ENCODE data around the gene OSBP2.

OSBP2 gene

DNA sequence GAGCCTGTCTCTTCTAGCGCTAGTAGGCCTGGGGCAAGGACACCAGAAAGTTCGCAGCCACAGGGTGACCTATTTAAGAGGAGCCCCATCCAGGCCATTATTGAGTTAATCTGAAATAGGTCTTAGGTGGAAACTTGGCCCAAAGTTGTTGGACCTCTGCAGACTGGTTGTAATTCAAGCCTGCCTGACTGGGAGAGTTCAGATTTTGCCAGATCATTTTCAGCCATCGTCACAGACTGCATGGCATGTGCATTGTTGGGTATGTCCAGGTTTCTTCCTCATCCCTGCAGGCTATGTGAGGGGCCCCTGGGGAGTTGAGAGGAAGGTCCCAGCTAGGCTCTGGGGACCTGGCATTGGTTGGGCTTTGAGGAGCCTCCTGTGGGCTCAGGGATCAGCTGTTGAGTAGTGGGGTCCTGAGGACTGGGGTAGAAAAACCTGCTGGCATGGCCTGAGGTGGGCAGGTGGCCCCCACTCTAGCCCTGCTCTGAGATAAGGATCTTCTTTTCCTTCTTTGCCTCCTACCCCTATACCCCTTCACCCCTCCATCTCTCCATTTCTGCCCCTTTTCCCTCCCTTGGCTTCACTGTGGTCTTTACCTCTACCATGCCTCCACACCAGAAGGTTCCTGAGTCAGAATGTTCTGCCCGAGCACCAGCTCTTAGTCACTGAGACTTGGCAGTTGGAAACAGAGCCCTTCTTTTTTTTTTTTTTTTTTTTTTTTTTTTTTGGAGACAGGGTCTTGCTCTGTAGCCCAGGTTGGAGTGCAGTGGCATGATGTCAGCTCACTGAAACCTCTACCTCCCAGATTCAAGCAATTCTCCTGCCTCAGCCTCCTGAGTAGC is 161.2 kb downstream of the OSBP2 start:
- no peak for DNase-seq

DNA sequence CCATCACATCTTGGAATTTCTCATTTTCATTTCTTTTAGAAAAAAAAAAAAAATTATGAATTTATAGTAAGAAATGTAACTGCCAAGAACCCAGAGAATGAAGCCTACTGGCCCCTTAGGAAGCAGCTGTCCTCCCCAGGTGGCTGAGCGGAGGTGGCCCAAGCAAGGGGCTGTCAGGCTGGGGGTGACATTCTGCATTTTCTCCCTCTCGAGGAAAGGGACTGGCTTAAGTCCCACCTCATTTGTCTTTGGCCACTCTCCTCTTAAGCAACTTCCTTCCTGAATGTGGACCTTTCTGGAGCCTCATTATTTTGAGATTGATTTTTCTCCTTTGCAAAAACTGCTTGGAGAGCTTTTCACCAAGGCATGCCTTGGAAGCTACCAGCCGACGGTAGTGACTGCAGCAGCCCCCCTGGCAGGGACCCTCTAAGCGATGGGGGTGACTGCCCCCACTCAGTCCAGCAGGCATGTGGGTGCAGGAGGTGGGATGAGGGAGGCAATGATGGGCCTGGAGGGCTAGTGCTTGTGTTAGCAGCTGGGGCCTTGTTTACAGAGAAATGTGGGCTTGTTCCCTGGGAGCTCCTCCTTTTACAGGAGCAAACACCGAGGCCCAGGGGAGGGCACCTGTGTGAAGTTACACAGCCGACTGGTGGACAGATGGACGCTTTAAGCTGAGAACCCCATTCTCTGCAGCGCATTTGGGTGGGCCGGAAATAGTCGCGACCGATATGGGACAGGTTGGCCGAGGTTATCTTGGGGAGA is 162.2 kb downstream of the OSBP2 start:
- no peak for DNase-seq

DNA sequence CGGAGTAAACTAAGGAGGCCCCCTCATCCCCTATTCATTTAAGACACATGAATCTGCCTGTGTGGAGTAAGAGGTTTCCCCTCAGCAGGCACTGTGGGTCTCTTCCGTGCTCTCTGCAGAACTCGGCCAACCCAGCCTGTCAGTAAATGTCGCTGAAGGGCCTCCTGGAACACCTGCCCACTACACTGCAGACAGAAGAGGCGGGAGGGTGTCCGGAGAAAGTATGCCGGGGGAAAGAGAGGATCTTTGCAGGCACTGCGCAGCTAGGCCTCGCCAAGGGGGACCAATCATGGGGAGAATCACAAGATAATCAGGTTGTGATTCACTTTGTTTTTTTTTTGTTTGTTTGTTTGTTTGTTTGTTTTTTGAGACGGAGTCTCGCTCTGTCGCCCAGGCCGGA is 163.1 kb downstream of the OSBP2 start:
- DNase-seq: no peak

DNA sequence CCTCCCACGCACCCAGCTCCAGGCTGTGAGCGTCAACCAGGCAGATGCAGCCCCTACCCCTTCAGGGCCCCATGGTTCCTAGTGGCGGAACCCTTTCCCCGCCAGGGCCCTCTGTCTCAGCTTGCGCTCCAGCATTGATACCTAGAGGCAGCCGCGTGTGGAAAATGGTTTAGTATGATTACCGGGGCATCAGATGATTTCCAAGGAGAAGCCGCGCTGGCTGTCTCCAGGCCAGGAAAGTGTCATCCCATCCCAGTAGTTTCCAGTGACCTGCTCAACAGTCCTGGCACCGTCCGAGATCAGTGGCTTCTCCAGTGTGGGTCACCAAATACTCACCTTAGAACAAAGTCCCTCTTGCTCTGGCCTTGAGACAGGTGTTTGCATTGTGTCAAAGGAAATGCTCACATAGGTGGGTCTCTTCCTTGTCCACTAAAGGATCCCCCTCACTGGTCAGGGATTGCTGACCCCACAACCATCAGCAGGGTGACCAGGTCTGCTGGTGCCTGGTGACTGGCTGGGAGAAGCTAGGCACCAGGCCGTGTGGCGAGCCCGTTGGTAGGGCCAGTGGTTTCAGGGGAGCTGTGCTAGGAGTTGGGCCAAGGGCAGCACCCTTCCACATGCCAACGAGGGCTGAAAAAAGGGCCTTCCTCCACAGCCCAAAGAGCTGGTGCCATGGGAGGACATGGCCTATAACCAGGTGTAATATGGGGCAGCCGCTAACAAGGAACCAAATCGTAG is 164.5 kb downstream of the OSBP2 start:
- no peak for DNase-seq

DNA sequence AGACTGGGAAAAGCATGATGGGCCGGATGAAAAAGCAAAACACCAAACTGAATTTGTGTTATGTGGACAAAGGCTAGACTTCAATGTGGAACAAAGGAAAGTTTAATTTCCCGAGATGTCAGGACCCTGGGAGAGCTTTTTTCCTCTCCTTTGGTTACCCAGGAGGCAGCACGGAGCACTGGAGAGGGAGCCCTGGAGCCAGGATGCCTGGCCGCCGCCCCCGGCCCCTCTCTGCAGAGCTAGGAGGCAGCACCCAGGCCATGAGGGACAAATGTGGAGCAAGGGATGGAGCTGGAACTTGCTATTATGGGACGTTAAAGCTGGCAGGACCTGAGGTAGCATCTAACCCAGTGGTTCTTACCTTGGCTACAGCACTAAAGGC is 165.0 kb downstream of the OSBP2 start:
- DNase-seq: no peak

DNA sequence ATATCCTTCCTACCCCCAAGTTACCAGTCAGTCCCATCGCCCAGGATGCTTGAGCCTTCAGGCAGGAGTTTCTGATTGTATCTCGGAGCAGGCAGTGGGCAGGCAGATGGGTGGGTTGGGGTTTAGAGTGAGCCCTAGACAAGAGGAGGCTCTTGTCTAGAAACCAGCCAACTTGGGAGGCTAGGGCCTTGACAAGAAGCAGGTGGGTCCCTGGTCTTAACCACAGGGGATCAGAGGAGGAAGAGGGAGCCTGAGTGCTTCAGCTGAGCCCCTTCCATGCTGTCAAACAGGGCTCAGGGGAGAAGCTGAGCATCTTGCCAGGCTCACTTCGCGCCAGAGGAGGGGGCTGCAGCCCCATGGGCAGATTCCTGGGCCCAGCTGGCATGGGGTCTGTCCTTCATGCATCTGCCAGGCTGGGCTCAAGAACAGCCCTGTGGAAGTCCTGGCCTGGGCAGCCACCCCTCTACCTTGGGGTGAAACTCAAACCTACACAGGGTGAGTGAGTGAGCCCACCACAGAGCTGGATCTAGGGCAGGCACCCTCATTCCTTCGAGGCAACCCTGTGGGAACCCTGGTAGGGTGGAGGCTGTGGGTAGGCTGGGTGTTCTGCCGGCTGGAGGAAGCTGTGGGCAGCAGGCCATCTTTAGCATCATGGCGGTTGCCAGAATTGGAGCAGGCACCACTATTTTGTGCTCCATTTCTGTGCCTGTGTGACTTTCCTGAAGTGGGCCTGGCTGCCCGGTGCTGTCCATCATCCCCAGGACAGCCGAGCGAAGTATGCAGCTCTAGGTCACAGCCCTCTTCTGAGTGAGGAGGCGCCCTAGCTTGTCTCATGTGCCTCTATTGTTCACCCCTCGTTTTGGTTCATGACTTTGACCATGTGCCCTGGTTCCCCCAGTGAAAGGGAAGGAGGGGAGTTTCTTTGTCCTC is 165.8 kb downstream of the OSBP2 start:
- DNase-seq: no peak

DNA sequence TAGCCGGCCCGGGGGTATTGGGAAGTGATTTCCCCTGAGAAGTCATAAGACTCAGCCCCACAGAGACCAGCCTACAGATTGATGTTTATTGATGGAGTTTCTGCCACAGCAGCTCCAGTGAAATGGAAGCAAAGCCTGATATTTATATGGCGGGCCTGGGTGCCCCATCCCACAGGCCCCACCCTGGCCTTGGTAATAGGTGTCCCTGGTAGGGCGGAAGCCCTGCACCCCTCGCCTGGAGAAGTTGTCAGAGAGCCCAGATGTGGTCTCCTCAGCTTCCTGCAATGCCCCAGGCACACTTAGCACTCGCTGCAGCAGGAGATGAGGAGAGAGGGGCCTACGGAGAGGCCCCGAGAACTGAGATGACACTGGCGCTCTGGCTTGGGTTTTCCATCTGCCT is 166.5 kb downstream of the OSBP2 start:
- no peak for DNase-seq

DNA sequence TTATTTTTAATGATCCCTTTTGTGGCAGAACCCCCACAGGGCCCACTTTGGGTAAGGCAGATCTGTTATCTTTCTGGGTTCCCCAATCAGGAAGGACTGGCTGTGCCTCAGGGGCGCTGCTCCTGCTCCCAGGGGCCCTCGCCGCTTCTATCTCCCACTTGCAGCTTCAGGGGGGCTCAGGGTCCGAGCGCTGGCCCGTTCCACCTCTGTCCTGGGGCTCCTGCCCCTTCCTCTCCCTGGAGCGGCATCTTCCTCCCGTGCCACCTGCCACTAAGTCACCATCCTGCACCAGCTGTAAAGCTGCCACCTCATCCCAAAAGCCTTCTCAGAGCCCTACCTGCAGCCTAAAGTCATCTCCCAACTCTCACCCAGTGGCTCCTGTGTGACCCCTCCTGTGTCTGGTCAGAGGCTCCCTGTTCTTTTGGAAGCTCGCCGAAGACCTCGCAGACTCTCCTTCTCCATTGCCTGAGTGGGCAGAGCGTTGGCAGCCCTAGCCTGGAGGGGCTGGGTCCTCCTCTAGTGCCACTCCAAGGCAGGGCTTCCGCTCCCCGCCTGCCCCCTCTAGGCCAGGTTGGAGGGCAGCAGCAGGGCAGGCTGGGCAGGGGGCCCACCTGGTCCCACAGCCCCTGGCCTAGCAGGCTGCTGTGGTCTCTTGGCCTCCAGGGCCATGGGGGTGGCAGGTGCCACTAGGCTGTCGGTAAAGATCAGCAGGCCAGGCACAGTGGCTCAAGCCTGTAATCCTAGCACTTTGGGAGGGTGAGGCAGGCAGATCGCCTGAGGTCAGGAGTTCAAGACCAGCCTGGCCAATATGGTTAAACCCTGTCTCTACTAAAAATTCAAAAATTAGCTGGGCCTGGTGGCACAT is 167.2 kb downstream of the OSBP2 start:
- no peak for DNase-seq

DNA sequence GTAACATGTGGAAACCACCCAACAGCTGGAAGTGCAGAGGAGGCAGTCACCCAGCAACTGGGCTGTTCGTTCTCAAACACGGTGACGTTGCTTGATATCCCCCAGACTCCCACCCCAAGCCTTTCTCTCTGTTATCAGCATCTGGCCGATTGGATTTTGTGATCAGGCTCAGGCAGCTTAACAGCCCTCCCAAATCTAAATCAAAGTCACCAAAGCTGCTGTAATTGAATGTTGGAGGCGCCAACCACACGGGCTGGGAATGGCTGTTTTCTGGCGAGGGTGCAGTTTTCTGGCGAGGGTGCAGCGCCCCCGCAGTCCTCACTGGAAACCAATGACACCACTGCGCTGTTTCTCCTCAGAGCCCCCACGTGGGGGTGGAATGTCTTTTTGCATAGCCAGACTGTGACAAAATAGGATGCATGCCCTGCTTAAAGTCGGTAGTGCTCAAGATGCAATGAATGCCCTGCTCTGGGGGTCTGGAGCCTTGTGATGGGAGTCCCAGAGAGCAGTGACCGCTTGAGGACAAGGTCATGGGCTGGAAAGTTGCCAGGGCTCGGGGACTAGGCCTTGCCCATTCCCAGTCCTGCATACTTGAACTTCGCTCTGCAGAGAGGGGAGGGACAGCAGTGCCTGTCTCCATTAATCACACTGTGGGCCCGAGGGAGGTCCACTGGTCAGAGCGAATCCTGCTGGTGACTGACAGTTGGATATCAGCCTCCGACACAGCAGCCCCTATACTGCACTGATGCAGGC is 168.6 kb downstream of the OSBP2 start:
- DNase-seq: no peak

DNA sequence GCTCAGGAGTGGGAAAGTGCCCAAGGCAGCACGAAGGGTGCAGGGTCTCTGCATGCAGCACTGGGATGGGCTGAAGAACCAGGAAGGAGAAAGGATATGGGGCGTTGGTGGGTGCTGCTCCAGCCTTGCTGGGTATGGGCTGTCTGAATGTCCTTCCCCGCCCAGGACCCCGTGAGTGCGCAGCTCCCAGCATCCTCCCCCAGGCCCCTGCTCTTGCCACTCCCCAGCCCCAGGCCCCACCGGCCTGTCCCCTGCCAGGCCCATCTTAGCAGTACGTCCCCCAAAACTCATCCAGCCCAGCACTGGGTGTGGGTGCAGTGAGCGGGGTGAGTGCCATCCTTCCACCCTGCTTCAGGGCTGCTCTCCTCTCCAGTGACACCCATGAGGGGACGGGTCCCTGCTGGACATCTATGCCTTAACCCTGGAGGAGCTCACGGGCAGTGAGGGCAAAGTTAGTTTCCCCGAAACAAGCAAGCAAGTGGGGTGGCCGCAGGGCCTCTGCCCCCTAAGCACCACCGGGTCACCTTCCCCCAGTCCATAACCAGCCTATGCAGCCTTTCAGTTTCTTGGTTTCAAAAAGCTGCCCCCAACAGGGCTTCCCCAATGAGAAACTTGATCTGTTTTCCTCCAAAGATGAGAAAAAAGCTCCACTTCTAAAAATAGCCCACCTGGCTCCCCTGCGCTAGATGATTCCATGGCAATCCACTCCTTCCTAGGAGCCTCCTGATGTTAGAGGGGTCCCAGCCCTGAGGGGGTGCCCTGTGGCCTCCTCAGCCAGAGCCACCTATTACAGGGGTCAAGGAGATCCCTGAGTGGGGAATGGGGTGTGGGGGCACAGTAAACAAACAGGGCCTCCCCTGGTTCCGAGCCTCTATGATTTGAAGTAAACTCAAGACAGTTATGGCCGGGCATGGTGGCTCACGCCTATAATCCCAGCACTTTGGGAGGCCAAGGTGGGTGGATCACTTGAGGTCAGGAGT is 170.1 kb downstream of the OSBP2 start:
- DNase-seq: no peak

DNA sequence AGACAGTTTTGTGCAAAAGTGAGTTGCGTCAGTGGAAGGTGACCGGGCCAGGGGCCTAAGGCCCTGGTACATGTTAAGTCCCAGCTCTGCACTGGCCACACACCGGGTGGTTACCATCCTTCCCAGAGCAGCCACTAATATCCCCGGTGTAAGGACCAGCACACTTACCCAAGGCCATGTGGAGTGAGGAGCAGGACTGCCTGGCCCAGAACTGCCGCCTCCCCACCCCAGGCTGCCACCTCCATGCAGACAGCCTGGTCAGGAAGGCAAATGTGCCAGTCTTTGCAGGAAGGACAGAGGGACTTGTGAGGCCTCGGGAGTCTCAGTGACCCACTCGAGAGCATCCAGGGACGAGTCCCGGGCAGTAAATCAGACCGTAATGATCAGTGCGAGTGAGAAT is 171.0 kb downstream of the OSBP2 start:
- DNase-seq: no peak

DNA sequence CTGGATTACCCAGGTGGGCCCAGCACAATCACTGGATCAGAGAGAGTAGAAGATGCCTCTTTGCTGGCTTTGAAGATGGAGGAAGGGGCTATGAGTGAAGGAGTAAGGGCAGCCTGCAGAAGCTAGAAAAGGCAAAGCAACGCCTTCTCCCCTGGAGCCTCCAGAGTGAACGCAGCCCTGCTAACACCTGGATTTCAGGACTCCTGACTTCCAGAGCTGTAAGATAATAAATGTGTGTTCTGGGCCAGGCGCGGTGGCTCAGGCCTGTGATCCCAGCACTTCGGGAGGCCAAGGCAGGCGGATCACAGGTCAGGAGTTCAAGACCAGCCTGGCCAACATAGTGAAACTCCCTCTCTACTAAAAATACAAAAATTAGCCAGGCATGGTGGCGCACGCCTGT is 171.5 kb downstream of the OSBP2 start:
- no peak for DNase-seq

DNA sequence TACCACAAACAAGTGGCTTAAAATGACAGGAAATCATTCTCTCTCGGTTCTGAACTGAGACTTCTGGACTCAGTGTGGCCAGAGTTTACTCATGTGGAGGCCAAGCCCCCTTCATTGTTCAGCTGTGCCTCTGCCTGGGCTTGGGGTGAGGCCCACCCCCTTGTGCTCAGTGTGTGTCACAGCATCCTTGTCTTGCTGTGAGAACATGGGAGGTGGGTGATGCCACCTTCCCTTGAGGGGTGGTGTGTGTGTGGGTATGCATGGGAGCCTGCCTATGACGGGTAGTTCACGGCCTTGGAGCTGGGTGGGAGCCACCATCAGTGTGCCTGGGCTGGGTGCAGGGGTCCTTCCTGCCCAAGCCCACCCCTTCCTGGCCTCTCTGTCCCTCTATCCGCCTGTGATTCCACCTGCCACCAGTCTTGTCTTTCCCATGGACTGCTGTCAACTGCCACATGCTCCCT is 172.2 kb downstream of the OSBP2 start:
- DNase-seq: no peak

DNA sequence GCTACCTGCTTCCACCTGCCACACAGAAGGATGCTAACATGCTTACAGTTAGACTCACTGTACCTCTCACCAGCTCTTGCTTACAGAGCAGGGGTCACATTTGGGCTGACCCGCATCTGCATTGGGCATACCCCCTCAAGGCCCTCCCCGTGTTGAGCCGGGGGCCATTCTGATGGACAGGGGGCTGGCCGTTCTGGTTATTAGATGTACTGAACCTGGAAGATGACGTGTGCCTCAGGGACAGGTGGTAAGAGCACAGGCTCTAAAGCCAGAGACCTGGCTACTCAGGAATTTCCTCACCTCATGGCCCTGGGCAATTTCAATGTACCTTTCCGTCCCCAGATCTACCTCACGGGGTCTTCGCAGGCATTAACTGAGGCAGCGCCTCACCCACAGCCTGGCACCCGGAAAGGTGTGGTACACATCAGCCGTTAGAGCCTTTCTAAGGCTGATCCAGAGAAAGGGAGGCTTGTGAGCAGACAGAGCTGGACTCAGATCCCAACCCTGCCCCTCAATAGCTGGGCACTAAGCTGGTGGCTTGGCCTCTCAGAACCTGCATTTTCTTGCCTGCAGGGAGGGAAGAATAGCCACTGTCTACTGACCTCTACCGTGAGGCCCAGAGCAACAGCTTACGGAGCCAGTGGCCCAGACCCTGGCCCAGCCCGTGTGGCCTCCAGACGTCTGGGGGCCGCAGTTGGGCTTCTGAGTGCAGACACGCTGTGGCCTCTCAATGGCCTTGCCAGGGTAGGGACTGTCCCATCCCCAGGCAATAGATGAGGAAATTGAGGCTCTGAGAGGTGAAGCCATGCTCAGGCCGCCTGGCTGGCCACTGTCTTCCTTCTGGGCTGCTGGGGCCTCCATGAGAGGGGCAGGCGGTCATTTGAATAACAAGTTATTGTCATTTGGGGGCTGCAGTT is 173.3 kb downstream of the OSBP2 start:
- DNase-seq: no peak

DNA sequence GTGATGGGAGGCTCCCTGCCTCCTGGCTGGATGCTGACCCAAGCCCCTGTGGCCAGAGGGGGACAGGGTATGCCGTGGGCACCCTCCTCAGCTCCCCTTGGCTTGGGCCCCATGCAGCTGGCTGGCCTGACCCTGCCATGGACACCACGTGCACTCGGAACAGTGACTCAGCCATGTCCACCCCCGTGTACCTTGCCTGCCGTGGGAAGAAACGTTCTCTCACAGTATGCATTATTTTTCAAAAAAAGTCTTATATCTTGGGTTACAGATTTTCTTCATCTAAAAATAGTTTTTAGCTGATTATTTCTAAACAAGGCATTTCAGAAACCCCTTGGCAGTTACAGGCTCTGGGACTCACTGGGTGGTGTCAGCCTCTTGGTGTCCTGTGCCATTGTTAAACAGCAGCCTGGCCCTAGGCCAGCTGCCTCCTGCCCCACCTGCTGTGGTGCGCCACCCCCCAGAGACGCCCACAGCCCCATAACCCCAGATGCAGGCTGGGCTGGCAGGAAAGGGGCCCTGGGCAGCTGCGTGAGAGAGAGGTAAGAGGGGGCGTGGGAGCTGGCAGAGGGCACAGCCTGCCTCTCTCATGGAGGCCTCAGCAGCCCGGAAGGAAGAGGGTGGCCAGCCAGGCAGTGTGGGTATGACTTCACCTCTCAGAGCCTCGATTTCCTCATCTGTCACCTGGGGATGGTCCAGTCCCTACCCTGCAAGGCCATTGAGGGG is 174.2 kb downstream of the OSBP2 start:
- DNase-seq: no peak

DNA sequence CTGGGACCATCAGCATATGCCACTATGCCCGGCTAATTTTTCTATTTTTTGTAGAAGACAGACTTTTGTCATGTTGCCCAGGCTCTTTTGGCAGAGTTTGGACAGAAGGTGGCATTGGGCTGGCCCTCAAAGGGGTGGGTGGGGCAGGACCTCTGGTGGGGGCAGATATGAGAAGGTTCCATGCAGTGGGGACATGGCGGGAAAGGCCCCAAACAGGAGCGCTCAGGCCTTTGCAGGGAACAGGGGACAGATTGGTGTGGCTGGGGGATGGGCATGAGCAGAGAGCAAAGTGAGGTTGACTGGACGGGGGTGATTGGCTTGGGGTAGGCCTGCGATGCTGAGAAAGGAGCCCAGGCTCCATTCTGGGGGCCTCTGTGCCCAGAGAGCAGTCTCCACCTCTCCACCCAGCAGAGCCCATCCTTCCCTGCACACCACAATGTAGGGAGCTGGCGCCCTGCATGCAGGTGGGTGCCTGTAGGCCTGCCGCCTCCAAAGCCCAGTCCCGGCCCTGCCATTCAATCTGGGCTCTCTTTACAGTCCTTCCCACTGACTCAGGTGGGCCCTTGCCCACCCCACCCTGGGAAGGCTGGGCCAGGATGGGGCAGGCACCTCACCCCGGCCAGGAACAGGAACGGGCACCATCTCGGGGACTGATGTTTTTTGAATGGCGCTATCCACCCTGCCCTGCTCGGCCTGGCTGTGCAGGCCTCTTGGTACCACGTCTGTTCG is 175.2 kb downstream of the OSBP2 start:
- DNase-seq: no peak
